ENCODE data around the gene DOCK3.
A peak's percentile ranks its signal among the peaks of the same experiment; 100 is the strongest.
"Not testable (repeated sequence)": the region's sequence is repeated elsewhere in the genome, so short reads cannot be mapped to it uniquely, and the experiment has no call there.

DOCK3 gene

GRCh38 chr3:50652709-50653108 lies 22.0 kb upstream of the DOCK3 start:
- DNase-seq = peak; percentile 38

GRCh38 chr3:50653937-50654595 lies 20.7 kb upstream of the DOCK3 start:
- no peak for DNase-seq

- peak; percentile 47 for DNase-seq
Observed at GRCh38 chr3:50655009-50655830, 19.5 kb upstream of the DOCK3 start.

- no peak for DNase-seq
Observed at GRCh38 chr3:50656417-50657195, 18.1 kb upstream of the DOCK3 start.

GRCh38 chr3:50657407-50657806 lies 17.3 kb upstream of the DOCK3 start:
- DNase-seq = no peak

GRCh38 chr3:50657816-50658215 lies 16.9 kb upstream of the DOCK3 start:
- no peak for DNase-seq

GRCh38 chr3:50658416-50658815 lies 16.3 kb upstream of the DOCK3 start:
- no peak for DNase-seq

GRCh38 chr3:50658831-50659230 lies 15.9 kb upstream of the DOCK3 start:
- DNase-seq = no peak

GRCh38 chr3:50660386-50660785 lies 14.3 kb upstream of the DOCK3 start:
- no peak for DNase-seq

GRCh38 chr3:50661321-50661837 lies 13.3 kb upstream of the DOCK3 start:
- DNase-seq = no peak

GRCh38 chr3:50662408-50662807 lies 12.3 kb upstream of the DOCK3 start:
- no peak for DNase-seq

- peak; percentile 64 for DNase-seq
Observed at GRCh38 chr3:50665081-50665840, 9.5 kb upstream of the DOCK3 start.

GRCh38 chr3:50665841-50666115 lies 8.9 kb upstream of the DOCK3 start:
- not testable (repeated sequence) for DNase-seq

- DNase-seq = no peak
Observed at GRCh38 chr3:50666837-50667236, 7.9 kb upstream of the DOCK3 start.

GRCh38 chr3:50671331-50671730 lies 3.4 kb upstream of the DOCK3 start:
- no peak for DNase-seq

- DNase-seq = no peak
Observed at GRCh38 chr3:50672656-50673055, 2.1 kb upstream of the DOCK3 start.

- DNase-seq = peak; percentile 47
Observed at GRCh38 chr3:50673931-50674330, 796 bp upstream of the DOCK3 start.

- no peak for DNase-seq
Observed at GRCh38 chr3:50675179-50676030, 678 bp downstream of the DOCK3 start.

- no peak for DNase-seq
Observed at GRCh38 chr3:50676031-50676705, 1.4 kb downstream of the DOCK3 start.

- no peak for DNase-seq
Observed at GRCh38 chr3:50687127-50687751, 12.5 kb downstream of the DOCK3 start.

GRCh38 chr3:50687916-50688315 lies 13.2 kb downstream of the DOCK3 start:
- peak; percentile 75 for DNase-seq

Measured in MV-4-11 (cell line).